Stimulated activated CD4-positive, alpha-beta T cell treated with anti-CD3 and anti-CD28 coated beads, Interleukin-4, amount 100 ng/mL, for 4 hours (primary cell): ENCODE measurements around the gene HDAC4.

ENCODE experiments used
- DNase-seq, 2 experiments: peaks; one replicate each; pipeline ENCODE4 v3.0.0-alpha.2; 2020

The HDAC4 gene

DNA sequence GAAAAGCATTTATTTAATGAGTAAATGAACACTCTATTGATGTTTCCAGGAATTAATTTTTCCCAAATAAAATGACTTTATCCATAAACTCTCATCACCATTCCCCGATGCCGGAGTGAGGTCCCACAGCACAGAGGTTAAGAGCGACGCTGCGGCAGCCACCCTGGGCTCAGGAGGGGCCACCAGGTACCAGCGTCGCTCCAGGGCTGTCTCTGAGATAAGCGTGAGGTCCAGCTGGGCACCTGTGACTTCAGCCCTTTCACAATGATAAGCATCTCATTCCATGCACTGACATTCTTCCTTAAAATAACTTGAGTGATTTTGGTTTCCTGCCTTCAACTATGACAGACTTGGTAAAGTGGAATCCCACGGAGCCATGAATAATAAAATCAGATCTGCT lies 370.9 kb downstream of the HDAC4 start:
- no peak for DNase-seq

DNA sequence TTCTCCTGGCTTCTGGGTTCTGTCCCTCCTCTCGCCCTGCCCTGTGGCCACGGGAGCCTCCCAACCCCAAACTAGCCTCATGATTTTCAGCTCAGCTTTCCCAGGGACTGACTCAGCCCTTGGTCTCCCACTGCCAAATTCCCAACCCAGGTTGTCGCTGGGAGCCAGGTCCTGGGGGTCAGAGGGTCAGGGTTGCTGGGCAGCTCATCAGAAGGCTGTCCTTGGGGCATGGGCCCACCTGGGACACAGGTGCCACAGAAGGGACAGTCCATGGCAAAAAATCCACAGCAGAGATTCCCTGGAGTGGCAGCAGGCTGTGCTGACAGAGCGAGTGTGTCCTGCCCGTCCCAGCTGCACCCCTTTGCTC lies 372.6 kb downstream of the HDAC4 start:
- no peak for DNase-seq

DNA sequence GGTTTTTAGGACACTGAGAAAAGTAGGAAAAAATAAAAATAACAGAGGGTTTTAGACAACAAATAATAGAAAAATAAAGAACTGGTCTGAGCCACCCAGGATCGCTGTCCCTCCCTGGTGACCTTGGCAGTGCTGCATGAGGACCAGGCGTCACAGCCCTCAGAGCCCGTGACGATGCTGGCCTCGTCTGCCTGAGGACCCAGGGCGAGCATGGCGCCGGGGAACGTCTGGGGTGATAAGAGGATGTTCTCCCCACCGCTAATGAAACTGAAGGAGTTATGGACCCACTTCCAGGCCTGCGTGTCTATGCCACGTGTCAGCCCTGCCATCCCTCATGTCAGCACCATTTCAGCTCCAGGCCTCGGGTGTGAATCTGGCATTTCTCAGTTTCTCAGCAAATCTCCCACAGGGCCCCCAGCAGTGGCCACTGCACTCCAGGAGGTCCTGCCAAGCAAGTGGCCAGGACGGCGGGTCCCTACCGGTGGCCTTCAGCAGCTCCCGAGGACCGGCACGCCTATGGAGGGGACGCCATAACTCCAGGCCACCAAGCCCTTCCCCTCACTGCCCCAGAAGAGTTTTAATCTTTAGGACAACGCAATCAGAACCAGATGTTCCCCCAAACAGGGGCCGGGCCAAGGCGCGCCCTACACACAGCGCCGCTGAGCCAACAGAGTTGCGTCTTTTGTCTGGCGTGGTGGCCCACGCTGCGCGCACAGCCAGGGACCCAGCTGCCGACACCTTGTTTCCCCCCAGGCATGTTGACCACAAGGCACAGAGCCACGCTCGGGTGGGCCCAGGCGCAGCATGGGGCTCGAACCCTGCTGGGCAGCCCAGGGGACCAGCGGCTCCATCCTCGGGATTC lies 373.2 kb downstream of the HDAC4 start:
- DNase-seq = no peak

DNA sequence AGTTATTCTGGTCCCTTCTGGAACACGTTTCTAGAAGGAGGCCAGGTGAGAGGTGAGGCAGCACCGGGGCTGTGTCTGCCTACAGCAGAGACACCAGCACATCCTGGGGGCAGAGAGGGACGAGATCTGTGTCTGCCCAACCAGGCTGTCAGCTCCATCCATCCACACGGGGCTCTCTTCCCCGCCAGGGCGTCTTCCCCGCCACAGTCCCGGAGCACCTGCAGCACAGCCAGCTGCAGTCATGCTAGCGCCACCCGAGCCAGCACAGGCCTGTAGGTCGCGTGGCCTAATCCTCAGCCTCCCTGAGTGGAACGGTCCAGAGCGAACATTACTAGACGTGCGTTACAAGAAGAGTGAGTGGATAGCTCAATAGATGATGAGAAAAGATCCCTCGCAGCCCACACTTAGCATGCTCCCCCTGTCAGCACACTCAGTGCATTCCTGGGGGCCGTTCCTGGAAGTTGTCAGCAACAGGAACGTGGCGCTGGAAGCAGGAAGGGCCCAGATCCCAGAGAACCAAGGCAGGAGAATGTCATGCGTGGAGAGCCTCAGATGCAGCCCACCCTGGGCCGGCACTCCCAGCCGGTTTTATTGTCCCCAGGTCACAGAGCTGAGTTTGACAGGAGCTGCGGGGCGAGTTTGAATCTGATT lies 374.0 kb downstream of the HDAC4 start:
- no peak for DNase-seq

DNA sequence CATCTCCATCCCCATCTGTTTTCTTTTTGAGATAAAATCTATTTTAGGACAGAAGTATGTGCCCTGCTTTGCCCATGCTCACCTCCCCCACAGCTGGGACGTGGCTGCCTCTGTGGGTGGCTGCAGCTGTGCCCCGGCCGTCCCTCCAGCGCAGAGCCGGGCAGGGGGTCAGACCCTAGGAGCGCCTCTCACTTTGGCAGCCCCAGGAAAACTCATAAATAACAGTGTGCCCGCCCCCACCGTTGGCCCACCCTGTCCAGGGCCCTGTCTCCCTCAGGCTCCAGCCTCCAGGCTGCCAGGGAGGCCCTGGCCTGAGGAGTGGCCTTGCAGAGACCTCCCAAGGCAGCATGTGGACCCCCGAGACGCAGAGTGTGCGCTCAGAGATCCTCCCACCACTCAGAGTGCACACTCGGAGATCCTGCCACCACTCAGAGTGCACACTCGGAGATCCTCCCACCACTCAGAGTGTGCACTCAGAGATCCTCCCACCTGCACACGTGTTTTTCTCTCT lies 374.8 kb downstream of the HDAC4 start:
- no peak for DNase-seq

DNA sequence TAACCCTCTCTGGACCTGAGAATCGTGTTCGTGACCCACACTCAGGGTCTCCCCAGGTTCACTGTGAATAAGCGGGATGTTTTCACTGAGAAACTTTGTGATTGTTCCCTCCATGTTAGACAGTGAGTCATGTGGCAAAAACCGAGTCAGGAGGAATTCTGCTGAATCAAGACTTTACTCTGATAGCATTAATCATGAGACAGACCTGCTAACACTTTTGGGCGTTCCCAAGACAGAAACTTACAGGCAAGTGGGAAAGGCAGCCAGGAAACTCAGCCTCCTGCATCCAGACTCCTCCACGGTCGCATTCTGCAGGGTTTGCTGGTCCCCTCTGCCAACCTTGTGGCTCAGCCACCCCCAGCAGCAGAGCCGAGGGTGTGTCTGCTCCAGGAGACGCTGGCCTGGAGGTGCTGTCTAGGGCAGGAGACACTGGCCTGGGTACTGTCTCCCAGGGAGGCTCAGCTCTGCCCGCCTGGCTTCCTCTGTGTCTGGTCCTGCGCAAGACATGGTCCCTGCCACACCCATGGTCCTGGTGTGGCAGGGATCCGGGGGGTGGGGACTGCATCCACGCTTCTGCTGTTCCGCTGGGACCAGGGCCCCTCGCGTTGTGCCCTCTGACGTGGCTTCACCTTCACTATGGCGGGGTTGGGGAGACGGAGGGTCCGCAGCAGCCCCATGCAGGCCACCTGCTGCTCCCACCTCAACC lies 375.6 kb downstream of the HDAC4 start:
- no peak for DNase-seq

DNA sequence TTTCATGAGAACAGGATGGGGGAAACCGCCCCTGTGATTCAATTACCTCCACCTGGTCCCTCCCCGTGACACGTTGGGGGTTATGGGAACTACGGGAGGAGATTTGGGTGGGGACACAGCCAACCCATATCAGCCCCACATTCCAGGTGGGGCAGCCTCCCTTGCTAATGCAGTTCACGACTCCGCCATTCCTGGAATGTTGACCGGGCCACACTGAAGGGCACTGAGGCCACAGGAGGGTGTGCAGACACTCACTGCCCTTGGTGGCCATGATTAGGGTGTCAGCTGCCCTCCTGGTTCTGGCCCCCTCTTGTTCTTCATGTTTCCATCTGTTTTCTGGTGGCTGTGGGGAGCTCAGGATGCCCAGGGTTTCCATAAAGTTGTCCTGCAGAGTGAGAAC lies 376.6 kb downstream of the HDAC4 start:
- no peak for DNase-seq

DNA sequence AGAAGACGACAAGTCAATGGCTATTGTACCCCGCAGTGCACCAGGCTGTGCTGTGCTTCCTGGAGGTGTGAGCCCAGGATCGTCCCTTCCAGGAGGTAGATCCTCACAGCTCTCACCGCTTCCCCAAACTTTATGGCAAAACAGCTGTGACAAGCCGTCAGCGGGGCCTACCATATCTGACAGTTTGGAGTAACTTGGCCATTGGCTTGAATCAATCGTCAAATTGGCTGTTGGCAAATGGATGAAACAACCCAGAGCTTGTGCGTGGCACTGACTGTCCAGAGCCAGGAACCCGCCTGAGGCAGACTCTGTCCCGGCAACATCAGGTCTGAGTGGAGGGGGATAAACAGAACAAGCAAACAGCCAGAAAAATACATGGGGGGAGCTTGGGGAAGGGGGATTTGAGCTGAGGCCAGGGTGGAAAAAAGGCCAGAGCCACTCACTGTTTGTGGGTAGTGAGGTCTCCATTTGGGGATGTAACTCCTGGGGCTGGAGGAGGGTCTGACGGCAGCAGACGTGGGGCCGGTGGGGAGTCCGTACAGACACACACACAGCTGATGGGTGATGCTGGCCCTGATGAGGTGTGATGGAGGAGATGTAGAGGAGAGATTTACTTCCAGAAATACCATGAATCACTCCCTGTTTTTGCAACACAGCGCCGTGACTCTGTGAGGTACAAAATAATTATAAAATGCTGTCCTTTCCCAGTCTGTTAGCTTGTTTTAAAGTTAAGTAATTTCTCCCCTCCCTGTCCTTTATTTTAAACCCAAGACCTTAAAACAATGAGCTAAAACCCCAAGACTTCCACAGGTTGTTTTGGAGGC lies 378.2 kb downstream of the HDAC4 start:
- DNase-seq = no peak

DNA sequence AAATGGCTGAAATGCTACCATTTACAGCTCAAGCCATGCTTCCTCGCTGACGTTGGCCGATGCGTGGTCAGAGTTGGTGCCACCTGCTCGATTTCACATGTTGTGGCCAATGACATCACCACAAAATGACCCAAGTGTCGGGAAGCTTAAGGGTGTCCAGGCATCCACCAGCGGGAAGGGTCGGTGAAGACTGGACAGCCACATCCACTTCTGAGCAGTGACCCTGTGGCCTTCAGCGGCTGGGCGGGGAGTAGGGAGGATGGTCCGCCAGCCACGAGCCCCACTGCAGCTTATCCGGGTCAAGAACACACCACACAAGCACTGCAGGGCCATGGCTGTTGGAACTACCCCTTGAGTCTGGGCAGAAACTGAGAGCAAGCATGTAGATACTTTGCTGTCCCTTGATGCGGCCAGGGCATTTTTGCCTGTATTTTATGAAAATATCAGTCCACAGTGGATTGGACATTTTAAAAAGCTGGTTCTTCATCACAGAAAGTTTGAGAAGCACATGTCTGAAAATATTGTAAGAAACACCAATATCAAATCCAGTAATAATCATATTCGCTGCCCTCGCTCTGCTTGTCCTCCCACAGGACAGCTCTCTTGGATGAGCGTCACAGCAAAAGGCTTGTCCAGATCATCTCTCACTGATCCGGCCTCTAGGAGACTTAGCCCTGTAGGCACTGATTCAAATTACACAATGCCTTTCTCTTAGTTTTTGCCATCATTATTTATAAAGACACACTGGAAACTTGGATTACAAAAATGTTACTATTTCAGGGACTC lies 379.0 kb downstream of the HDAC4 start:
- no peak for DNase-seq

DNA sequence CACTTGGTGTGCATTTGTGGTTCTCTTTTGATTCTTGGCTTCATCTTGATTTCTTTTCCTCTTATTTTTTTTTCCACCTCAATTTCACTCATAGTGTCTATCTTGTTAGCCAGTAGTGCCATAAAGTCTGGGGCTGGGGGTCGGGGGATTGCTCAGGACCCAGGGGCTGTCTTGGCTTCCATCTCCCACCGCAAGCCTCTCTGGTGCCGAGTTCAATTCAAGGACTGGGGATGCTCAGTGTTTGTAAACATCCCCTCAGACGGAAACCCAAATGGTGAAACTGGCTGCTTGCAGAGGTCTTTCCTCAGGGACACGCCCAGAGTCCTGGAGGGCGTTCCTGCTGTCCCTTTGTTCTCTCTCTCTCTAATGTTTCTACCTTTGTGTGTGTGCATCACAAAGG lies 379.6 kb downstream of the HDAC4 start:
- DNase-seq = no peak

DNA sequence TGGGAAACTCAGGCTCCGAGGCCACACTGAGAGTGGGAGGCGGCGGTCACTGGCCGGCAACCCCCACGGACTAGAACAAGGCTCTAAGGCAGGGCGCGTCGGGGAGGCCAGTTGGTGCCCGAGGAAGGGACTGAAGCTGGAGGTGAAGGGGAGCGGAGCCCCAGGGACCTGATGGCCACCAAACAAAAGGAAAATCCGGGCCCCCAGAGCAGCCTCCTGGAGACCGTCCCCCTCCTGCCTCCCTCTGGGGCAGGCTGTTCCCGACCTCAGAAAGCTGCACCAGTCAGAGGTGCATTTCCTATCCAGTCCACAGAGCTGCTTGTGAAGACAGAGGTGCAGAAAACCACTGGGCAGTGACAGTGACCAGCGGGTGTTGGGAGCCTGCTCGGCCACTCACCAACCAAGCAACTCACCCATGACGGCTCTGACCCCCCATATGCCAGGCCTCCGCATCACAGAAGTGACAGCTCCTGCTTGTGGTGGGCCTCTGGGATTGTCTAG lies 380.2 kb downstream of the HDAC4 start:
- no peak for DNase-seq

DNA sequence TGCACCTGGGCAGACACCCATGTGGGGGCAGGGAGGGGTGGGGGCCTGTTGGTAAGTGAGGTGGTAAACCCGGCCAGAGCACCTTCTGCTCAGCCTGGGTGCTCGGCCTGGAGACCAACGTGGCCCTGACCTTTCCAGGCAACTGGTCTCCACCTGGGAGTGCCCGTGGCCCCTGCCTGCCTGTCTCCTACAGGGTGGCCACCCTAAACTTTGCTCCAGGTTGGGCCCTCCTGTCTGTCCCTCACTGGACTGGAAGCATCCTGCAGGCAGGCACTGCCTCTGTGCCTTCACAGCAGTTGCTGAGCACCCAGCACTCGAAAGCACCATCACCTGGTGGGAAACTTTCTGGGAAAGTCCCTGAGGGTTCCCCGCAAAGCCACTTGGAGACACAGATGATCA lies 381.6 kb downstream of the HDAC4 start:
- no peak for DNase-seq

DNA sequence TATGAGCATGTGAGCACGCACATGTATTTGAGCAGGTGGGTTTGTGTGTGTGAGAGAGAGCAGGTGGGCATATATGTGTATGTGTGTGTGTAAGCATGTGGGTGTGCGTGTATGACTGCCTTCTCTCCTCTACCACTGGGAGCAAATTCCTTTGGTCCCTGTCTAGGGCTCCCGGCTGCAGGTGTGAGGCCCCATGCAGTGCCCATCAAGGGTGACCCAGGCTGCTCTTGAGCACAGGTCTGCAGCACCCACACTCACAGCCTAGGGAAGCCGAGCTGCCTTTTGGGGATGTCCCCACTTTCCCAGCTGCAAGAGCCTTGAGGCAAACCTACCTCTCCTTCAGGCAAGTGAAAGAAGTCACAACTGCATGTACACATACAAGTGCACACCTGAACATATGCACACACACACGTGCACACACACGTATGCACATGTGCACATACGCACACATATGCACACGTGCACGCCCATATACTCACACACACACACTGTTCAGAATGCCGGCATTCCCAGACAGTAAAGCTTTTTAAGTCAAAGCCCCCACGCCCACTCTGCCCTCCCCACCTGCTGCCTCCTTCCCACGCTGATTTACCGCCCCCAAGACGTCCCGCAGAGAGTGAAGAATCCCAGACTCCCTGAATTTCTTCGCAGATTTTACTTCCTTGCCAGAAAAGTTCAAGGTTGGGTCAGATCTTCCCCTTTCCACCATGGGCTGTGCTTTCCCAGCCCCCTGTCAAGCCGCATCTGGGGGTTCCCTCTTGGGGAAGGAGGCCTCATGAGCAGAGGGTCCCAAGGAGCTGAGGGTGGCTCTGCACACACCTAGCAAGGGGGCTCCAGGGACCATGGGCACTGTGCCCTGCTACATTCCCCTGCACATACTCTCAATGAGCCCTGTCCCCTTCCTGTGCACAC lies 382.3 kb downstream of the HDAC4 start:
- no peak for DNase-seq

DNA sequence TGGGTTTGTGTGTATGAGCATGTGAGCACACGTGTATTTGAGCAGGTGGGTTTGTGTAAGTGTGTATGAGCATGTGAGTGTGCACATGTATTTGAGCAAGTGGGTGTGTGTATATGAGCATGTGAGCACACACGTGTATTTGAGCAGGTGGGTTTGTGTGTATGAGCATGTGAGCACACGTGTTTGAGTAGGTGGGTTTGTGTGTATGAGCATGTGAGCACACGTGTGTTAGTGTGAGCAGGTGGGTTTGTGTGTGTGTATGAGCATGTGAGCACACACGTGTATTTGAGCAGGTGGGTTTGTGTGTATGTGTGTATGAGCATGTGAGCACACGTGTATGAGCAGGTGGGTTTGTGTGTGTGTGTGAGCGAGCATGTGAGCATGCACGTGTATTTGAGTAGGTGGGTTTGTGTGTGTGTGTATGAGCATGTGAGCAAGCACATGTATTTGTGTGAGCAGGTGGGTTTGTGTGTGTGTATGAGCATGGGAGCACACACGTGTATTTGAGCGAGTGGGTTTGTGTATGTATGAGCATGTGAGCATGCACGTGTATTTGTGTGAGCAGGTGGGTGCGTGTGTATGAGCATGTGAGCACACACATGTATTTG lies 383.2 kb downstream of the HDAC4 start:
- DNase-seq = no peak

DNA sequence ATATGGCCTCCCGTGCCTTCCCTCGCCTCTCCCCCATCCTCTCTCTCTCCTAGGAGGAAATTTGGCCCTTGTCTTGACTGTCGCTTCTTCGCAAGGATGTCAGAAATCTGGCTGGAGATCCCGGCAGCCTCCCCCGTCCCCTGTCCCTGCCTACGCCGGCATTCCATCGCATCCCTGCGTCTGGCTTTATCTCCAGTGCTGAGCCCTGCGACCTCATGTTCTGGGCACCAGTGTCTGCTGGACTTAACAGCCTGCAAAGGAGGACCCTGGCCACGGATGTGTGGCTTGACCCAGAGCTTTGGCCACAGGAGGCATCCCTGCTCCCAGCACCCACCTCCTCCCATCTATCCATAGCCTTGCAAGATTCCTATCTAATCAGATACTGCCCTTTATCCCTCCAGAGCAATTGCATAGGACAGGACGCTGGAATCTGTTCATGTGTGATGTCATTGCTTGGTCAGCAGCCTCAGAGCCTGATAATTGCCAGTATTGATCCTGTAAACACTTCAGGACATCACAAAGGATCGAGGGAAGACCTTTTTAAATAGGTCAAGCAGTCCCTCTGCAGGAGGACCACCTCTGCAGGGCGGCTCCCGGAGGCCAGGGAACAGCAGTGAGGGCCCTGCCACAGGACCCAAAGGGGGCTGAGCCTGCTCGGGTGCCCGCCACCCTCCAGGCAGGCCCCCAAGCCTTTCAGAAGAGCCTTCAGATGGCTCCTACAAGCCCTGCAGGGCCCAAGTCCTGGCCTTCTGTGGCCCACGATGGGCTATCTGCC lies 384.7 kb downstream of the HDAC4 start:
- no peak for DNase-seq

DNA sequence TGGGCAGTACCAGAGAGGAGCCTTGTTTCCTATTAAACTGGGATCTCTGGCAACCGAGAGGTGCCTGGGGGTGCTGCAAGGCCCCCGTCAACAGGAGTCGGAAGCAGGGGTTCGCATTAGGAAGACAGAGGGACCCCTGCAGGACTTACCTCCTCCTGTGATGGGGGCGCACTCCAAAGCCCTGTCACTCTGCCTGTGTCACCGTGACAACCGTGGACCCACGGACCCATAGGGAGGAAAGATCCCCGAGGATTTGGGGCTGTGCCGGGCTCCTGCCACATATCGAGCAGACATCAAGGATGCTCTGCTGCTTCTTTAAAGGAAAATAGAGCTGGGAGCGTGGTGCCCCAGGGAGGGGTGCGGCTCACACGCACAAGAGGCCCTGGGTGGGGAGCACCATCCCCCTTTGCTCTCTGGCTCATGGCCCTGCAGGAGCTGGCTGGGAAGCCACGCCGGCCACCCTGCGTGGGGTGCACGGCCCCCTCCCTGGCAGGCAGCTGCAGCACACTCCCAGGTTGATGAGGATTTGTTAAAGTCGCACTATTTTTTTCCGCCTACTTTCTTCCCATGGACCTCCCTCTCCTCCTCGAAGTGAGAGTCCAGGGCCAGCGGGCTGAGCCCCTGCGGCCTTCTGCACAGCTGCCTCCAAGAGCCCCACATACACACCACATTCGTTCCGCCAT lies 385.5 kb downstream of the HDAC4 start:
- no peak for DNase-seq

DNA sequence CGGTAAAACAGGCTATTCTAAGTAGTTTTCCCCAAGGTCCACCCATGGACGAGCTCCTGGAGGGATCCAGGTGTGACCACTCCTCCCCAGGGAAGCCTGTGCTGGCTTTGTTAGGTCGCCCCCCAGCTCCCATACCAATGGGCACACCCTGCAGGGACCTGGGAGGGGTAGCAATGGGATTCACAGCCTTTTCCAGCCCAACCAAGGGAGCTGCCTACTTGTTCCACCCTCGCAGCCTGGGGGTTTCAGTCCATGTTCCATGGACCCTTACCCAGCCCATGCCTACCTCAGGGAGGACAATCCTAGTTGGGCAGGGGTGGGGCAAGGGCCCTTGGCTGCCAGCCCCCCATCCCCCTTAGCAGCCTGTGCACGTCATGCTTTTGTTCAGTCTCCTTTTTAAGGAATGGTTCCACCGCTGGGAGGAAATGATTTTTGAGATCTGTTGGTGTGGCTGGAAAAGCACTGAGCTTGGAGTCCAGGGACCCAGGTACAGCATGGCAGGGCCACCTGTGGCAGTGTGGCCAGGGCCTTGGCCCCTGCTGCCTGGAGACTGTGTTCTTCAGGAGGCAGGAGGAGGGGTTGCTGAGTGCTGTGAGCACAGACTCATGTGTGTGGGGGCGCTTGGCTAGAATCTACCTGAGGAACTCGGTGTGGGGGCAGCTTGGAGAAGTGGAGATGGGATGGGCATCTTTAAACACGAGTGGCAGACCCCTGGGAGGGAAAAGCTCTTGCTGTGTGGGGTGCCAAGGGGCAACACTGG lies 386.2 kb downstream of the HDAC4 start:
- no peak for DNase-seq

DNA sequence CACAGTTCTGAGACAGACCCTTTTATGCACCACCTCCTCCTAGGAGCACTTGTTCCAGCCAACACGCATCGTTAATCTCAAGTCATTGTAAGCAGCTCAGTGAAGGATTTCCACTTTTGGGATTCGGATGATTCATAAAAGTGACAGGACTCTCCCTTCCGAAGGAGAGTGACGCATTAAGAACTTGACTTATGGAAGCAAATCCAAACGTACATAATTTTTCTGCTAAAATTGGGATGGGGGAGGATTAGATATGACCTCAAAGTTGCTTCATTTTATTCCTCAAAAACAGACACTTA lies 387.2 kb downstream of the HDAC4 start:
- no peak for DNase-seq
